ENCODE data around the gene ACTL7B.
"Not testable (repeated sequence)": the region's sequence is repeated elsewhere in the genome, so short reads cannot be mapped to it uniquely, and the experiment has no call there.

ACTL7B gene

DNA sequence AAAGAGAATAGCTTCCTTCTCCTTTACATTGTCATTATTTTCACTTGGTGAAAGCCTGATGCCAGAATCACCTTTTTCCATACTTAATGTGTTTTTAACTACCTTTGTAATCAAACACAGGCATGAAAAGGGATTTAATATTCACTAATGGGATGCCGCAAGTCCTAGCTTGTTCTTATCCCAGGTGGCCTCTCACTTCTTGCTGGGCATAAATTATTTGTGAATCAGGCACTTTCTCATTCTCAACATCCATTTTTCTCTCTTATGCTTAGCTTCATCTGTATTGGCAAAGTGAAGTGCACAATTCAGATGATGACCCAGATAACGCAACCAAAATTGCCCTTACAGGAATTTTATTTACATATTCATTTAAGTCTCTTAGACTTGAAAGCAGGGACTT lies 10.9 kb downstream of the ACTL7B start:
- no peak for DNase-seq (ENCODE audit: low read depth, low spot score)

DNA sequence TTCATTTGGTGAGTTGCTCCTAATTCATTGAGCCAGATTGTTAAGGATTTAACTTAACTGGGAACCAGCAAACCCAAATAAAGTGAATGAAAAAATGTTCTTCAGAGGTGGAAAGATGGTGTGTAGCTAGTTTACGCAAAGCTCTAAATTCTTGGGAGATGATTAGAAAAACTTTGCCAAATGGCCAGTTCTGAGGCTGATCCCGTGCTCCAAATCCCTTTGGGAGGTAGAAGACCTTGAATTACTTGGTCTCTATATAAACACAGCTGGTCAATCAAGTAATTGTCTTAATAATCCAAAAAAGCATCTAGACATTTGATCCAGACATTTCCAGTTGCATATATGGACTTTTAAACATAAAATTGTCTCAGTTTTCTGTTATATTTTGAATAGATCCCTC lies 11.4 kb downstream of the ACTL7B start:
- no peak for DNase-seq (ENCODE audit: low read depth, low spot score)

- no peak for DNase-seq (ENCODE audit: low read depth, low spot score)
Observed at GRCh38 chr9:108842610-108843295, 13.0 kb downstream of the ACTL7B start.

DNA sequence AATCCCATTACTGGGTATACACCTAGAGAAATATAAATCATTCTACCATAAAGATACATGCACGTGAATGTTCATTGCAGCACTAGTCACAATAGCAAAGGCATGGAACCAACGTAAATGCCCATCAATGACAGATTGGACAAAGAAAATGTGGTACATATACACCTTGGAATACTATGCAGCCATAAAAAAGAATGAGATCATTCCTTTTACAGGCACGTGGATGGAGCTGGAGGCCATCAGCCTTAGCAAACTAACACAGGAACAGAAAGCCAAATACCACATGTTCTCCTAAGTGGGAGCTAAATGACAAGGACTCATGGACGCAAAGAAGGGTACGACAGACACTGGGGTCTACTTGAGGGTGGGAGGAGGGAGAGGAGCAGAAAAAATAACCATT lies 16.2 kb downstream of the ACTL7B start:
- not testable (repeated sequence) for DNase-seq (ENCODE audit: low read depth, low spot score)

DNA sequence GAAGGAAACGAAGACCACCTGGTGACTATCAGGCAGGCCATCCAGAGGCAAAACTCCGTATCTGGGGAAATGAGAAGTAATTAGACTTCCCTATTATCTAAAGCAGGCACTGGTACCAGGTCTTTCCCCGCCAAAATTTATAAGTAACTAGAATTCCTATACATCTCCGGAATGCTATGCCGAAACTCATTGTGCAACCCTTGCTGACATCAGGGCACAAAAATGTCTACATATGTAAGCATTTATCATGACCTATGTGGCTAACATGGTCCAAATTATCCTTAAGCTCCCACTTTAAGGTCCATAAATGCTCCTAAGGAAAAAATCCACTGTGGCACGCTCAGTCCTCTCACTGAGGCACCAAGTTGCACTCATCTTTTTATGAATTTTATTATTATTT lies 17.8 kb downstream of the ACTL7B start:
- DNase-seq (ENCODE audit: low read depth, low spot score) = no peak

DNA sequence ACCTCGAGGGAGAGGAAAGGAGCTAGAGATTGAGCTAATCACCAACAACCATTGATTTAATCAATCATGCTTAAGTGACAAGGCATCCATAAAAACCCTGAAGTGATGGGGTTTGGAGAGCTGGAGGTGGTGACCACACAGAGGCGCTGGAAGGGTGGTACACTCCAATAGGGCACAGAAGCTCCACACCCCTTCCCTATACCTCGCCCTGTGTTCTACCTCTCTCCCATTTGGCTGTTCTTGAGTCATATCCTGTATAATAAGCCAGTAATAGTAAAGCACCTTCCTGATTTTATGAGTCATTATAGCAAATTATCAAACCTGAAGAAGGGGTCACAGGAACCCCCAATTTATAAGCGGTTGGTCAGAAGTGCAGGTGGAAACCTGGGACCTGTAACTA lies 18.3 kb downstream of the ACTL7B start:
- DNase-seq (ENCODE audit: low read depth, low spot score) = no peak

GRCh38 chr9:108836781-108837180 lies 19.0 kb downstream of the ACTL7B start:
- DNase-seq (ENCODE audit: low read depth, low spot score) = no peak

DNA sequence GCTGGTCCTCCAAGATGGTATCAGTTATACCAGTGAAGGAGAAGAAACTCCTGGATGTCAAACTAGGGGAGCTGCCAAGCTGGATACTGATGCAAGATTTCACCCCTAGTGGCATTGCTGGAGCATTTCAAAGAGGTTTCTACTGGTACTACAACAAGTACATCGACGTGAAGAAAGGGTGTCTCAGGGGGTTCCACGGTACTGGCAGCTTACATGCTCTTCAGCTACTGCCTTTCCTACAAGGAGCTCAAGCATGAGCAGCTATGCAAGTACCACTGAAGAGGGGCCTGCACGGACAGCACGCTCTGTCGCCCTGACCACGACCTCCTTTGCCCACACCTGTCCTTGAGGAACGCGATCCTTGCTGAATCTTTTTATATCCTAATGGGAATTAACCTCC lies 19.5 kb downstream of the ACTL7B start:
- no peak for DNase-seq (ENCODE audit: low read depth, low spot score)

- DNase-seq (ENCODE audit: low read depth, low spot score) = no peak
Observed at GRCh38 chr9:108835831-108836230, 20.0 kb downstream of the ACTL7B start.

DNA sequence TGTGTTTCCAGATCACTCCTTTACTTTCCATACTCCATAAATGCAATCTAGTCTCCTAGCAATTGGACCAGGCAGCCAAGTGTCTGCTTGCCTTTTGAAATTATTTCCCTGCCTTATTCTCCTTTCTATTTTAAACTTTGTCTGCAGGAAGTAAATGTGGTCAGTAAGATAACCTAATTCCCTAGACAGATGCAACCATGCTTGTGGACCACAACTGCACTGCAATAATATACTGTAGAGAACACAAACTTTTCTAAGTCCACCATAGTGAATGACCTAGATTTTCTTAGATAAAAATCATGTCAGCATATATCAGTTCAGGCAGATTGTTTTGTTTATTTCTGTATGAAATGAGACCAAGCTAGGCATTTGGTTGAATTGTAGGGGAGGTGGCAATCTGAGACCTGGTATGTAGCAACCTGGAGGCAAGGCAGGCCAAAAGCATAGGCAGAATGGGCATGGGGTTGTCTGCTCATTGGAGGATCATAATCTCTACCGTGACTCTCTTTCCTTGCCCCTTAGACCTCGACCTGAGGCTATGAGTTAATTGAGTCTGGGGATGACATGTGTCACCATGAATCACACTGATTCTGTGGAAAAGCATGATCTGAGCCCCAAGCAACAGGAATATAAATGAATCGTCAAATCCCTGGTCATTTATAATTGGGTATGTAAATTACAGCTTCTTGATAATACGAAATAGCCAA lies 20.7 kb downstream of the ACTL7B start:
- DNase-seq (ENCODE audit: low read depth, low spot score) = no peak

DNA sequence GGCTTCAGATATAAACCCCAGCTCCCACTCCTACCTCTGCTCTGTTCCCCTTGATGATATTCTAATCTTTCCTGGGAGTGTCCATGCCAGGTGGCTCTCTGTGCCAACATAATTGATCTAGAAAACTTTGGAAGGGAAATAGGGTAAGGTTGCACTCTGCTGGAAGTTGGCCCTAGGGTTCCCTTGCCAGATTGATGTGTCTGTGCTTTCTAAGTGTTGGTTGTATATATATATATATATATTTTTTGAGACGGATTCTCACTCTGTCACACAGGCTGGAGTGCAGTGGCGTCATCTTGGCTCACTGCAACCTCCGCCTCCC lies 23.6 kb downstream of the ACTL7B start:
- no peak for DNase-seq (ENCODE audit: low read depth, low spot score)

- no peak for DNase-seq (ENCODE audit: low read depth, low spot score)
Observed at GRCh38 chr9:108831496-108832178, 24.1 kb downstream of the ACTL7B start.

DNA sequence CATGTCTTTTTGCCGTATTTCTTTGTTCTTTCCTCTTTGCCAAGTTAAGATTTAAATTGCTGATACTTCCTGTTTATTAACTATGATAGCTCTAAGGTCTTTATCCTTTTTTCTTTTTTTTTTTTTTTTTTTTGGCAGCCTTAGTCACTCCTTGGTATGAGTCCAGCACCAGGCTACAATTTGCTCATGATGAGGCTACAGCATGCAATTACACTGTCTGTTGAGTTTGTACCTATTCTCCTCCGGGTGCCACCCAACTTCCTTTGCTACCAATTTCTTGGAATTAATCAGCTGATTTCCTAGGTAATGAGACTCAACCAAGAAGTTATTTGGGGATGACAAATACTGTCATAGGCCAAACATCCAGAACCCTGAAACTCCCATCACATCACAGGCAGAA lies 25.5 kb downstream of the ACTL7B start:
- DNase-seq (ENCODE audit: low read depth, low spot score) = no peak

- DNase-seq (ENCODE audit: low read depth, low spot score) = no peak
Observed at GRCh38 chr9:108823829-108824228, 32.0 kb downstream of the ACTL7B start.

DNA sequence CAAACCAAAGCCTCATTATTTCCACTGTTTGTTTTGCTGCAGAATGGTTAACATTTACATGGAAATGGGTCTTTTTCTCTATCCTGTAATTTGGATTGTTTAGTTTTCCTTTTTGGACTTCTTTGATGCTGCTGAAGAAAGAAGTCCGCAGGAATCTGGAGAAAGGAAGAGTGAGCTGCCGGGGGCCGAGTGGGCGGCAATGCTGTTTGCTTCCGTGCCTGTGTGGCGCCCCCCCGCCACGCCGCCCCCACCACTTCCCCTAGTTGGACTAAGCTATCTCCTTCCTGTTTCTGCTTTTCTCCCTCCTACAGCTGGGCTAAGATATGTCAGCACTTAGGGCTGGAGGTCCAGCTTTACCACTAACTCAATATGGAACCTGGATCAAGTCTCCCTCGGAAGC lies 39.7 kb downstream of the ACTL7B start:
- DNase-seq (ENCODE audit: low read depth, low spot score) = no peak

DNA sequence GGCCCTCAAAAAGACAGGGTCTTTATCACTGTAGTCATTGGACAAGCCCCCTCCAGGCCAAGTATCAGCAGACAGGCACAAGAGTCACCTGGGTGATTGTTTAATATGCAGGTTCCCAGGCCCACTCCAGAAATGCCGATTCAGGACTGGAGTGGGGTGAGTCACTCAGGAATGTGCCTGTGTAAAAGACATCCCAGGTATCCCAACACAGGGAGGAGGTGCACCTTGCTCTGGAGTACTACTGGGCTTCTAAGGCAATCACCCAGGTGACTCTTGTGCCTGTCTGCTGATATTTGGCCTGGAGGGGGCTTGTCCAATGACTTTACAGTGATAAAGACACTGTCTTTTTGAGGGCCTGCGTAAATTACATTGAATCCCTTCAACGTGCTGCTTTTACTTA lies 40.6 kb downstream of the ACTL7B start:
- no peak for DNase-seq (ENCODE audit: low read depth, low spot score)

DNA sequence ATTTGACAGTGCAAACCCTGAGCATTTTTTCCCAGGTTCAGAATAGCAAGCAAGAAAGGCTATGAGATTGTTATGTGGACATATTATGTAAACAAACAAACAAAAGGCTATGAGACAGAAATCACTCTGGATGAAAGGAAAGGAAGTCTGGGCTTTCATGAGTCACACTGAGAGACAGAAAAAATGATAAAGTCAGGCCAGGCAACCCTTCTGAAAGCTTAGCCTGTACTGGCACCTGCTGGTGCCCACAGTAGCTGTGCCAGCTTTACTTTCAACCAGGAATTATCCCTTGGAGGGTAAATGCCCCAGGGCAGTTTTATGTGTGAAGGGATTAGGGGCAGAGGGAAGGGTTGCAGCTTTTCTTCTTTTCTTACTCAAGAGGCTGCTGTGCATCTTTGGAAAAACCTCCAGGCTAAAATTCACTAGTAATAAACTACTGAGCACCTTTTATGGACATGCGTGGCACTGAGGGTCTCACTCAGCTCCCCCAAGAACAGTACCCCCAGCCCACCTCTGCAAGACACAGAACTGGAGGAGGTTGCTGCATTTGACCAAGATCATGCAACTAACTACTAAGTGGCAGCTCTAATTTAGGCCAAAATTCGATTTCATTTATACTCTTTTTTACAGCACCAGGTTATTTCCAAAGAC lies 41.7 kb downstream of the ACTL7B start:
- no peak for DNase-seq (ENCODE audit: low read depth, low spot score)

GRCh38 chr9:108812396-108813025 lies 43.3 kb downstream of the ACTL7B start:
- DNase-seq (ENCODE audit: low read depth, low spot score) = no peak

GRCh38 chr9:108811944-108812343 lies 43.8 kb downstream of the ACTL7B start:
- no peak for DNase-seq (ENCODE audit: low read depth, low spot score)

GRCh38 chr9:108809269-108809668 lies 46.5 kb downstream of the ACTL7B start:
- DNase-seq (ENCODE audit: low read depth, low spot score) = no peak
